GM12878 (cell line): ENCODE results near the gene SPESP1. TPM values are rescaled to one million over a fixed set of nuclear protein-coding genes. Genes with fewer than 3 reads are reported as not detected.

Experiments
- ATAC-seq: fragments of 200-7000 bp; cut with Tn5 transposase; 3 replicates; pipeline ENCODE4 v1.9.1; 2020; ENCODE audit warnings: mild to moderate bottlenecking, moderate library complexity
- BruUV-seq: library from RNA; stranded (reverse); fragments of 400-500 nt; replicated peaks from 2 replicates; lab custom pipeline; 2021; lab: Mats Ljungman, UMichigan
- CTCF ChIA-PET: fragments of 300-600 bp; sonication (Branson Sonifier 250); formaldehyde crosslinking; extraction: SDS; loops from one replicate; lab custom pipeline; 2021; ENCODE audit warnings: inconsistent platforms; lab: Yijun Ruan, JAX
- POLR2A ChIA-PET: fragments of 350-600 bp; formaldehyde crosslinking; extraction: SDS; loops from one replicate; lab custom pipeline; 2021; ENCODE audit warnings: inconsistent platforms; lab: Charles Lee
- RAD21 ChIA-PET: fragments of 300-600 bp; sonication (Branson Sonifier 250); formaldehyde crosslinking; loops from one replicate; lab custom pipeline; 2023; ENCODE audit warnings: antibody characterized with exemption; ENCODE audit not compliant: unreplicated experiment; lab: Charles Lee
- SMC1A ChIA-PET: fragments of 300-600 bp; sonication (Branson Sonifier 250); formaldehyde crosslinking; loops from one replicate; lab custom pipeline; 2023; ENCODE audit not compliant: unreplicated experiment, uncharacterized antibody; lab: Charles Lee
- DNase-seq: peaks from one replicate; pipeline ENCODE4 v3.0.0-alpha.2; 2011; ENCODE audit warnings: low read depth, low spot score
- FAIRE-seq: peaks from 3 replicates; lab custom pipeline; 2011; peaks lifted over from hg19 to GRCh38; lab: Jason Lieb, UNC
- H2AFZ ChIP-seq: 2 replicates; pipeline ENCODE4 v1.6.0; 2011; ENCODE audit warnings: low read depth, low read length, control low read depth; ENCODE audit not compliant: control insufficient read depth
- H3K27ac ChIP-seq: 2 replicates; pipeline ENCODE4 v1.5.1; 2011; ENCODE audit warnings: control low read depth; ENCODE audit not compliant: control insufficient read depth, insufficient read depth
- H3K27me3 ChIP-seq, 2 experiments: replicated peaks in 1 of 2; 2 replicates each; pipeline versions ENCODE4 v1.6.0 to v1.6.1; 2011; ENCODE audit warnings: low read length in 1 of 2; ENCODE audit not compliant: control insufficient read depth in 2 of 2, insufficient read depth in 2 of 2
- H3K36me3 ChIP-seq, 2 experiments: 2 replicates each; pipeline ENCODE4 v1.5.1; 2011; ENCODE audit warnings: low read length in 1 of 2; ENCODE audit not compliant: control insufficient read depth in 2 of 2, insufficient read depth in 2 of 2
- H3K4me1 ChIP-seq: 2 replicates; pipeline ENCODE4 v1.6.1; 2011; ENCODE audit warnings: mild to moderate bottlenecking, low read length, moderate library complexity, mixed read lengths; ENCODE audit not compliant: control insufficient read depth, insufficient read depth
- H3K4me2 ChIP-seq: 2 replicates; pipeline ENCODE4 v1.6.0; 2011; ENCODE audit warnings: control low read depth; ENCODE audit not compliant: control insufficient read depth, insufficient read depth
- H3K4me3 ChIP-seq: fragments of 200-600 bp; sonication (generic); 2 replicates; pipeline ENCODE4 v1.5.1; 2016
- H3K79me2 ChIP-seq: 2 replicates; pipeline ENCODE4 v1.6.0; 2011; ENCODE audit warnings: low read length; ENCODE audit not compliant: control insufficient read depth, insufficient read depth
- H3K9ac ChIP-seq: 2 replicates; pipeline ENCODE4 v1.8.0; 2011; ENCODE audit warnings: low read length, control low read depth, mixed read lengths; ENCODE audit not compliant: control insufficient read depth, insufficient read depth
- H3K9me3 ChIP-seq: replicated peaks from 3 replicates; pipeline ENCODE4 v1.5.1; 2011; ENCODE audit warnings: mild to moderate bottlenecking, low read length; ENCODE audit not compliant: control insufficient read depth, insufficient read depth
- H4K20me1 ChIP-seq: 2 replicates; pipeline ENCODE4 v1.6.0; 2011; ENCODE audit not compliant: control insufficient read depth, insufficient read depth
- CREB1 ChIP-seq: IDR thresholded peaks from 2 replicates; pipeline ENCODE4 v1.6.1; 2012; ENCODE audit warnings: low read depth, mild to moderate bottlenecking, inconsistent platforms
- DPF2 ChIP-seq: fragments of 450-650 bp; IDR thresholded peaks from 2 replicates; pipeline ENCODE4 v1.6.1; 2017; ENCODE audit warnings: mild to moderate bottlenecking
- IRF4 ChIP-seq: IDR thresholded peaks from 2 replicates; pipeline ENCODE4 v1.6.1; 2011; ENCODE audit warnings: low read depth, low read length
- MTA3 ChIP-seq: IDR thresholded peaks from 2 replicates; pipeline ENCODE4 v1.6.1; 2012; ENCODE audit warnings: low read length, inconsistent platforms, borderline replicate concordance
- PAX8 ChIP-seq: fragments of 450-650 bp; IDR thresholded peaks from 2 replicates; pipeline ENCODE4 v1.6.1; 2017; ENCODE audit warnings: mild to moderate bottlenecking, moderate library complexity
- RELA ChIP-seq: fragments of 450-650 bp; IDR thresholded peaks from 2 replicates; pipeline ENCODE4 v1.8.0; 2014; ENCODE audit warnings: borderline replicate concordance; ENCODE audit not compliant: partially characterized antibody
- SMC3 ChIP-seq: IDR thresholded peaks from 2 replicates; pipeline ENCODE4 v1.6.1; 2011; ENCODE audit warnings: low read length, improper control_type of control experiment, borderline replicate concordance
- ZBED1 ChIP-seq: IDR thresholded peaks from 2 replicates; pipeline ENCODE4 v1.6.1; 2016; ENCODE audit warnings: borderline replicate concordance
- WGBS: methylation state at CpG from one replicate; pipeline ENCODE4 v1.1.6; 2016; ENCODE audit warnings: low lambda C conversion rate; ENCODE audit not compliant: insufficient replicate concordance, insufficient coverage; ENCODE audit errors: missing lambda C conversion rate; 5-methylcytosine and 5-hydroxymethylcytosine counted together
- in situ Hi-C: fragments of 300-500 bp; cut with MboI; formaldehyde crosslinking; loops from 9 replicates; pipeline ENCODE4 v1.14.3; 2018; ENCODE audit warnings: mixed read lengths
- intact Hi-C: fragments of 100-400 bp; cut with micrococcal nuclease; formaldehyde crosslinking; loops from one replicate; pipeline ENCODE4 v1.14.2; 2022; ENCODE audit not compliant: unreplicated experiment
- polyA plus RNA-seq, 11 experiments: library from polyadenylated mRNA; depleted of rRNA in 4 of 11; unstranded in 6 of 11; stranded (reverse) in 5 of 11; fragments of >200 nt; fragmentation: Nextera tagmentation in 4 of 11; fragmentation: Illumina TruSeq in 1 of 11; extraction: Ambion mirVana in 4 of 11; extraction: Trizol in 1 of 11; gene quantifications; 1 replicate in 1 of 11; 2 replicates in 10 of 11; pipeline versions ENCODE4 v1.2.1 to v1.2.3, GENCODE V29; 2011 to 2016; ENCODE audit warnings: inconsistent platforms in 2 of 11, missing spikeins in 2 of 11, low read depth in 1 of 11
- total RNA-seq, 4 experiments: library from RNA; depleted of rRNA in 3 of 4; stranded (reverse); fragments of >200 nt in 3 of 4; fragmentation: Illumina TruSeq in 1 of 4; extraction: Trizol in 1 of 4; gene quantifications; 2 replicates each; pipeline versions ENCODE4 v1.2.1 to v1.2.3, GENCODE V29; 2013 to 2021
- TF ChIP-seq, protein P1 (sequence below): fragments of 450-650 bp; IDR thresholded peaks from 2 replicates; pipeline ENCODE4 v1.6.1; 2017; ENCODE audit warnings: mild to moderate bottlenecking, low read depth, inconsistent platforms; ENCODE audit not compliant: poor library complexity, severe bottlenecking
- TF ChIP-seq, protein P2 (sequence below): fragments of 450-650 bp; IDR thresholded peaks from 2 replicates; pipeline ENCODE4 v1.6.1; 2017; ENCODE audit warnings: borderline replicate concordance

SPESP1 gene
- total and polyA plus RNA-seq, 10 of the 15 experiments (the other 5 are each of a cell fraction or from before 2014, with no cell fraction given) = not detected

DNA sequence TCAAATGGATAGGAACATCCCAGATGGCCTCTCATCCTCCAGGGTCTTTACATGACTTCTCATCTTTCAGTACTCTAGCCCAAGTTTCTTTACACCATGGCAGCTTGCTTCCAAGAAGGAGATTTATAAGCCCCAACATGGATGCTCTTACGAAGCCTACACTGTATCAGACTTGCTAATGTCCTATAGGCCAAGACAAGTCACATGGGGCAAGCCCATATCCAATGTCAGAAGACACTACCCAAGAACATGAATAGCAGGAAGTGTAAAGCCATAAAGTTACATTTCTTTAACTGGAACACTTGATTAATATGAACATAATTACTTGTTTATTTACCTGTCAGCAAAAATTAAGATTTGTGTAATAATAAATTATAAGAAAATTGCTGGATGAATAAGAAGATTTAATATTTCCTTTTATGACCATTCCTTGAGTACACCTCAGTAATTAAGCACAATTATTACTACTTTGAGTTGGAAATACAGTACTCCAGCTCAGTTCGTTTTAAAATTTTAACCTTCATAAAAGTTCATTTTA lies 5.1 kb downstream of the SPESP1 start:
- CTCF ChIA-PET = interaction anchor here (3.4 kb wide), 1 partner anchor 10 kb away, joined by 12 read pairs; no protein-coding TSS in a partner anchor
- in situ Hi-C loops = no loop called here
- H3K4me1 ChIP-seq = no peaks in the 10 kb centered on the region
- no peak overlapping the region for H3K4me3 ChIP-seq
- no peak overlapping the region for H3K27ac ChIP-seq
- no peaks in the 10 kb centered on the region for H3K79me2 ChIP-seq
- no peaks in the 10 kb centered on the region for H4K20me1 ChIP-seq
- 5% methylated on average over 2 of the region's 2 CpGs for WGBS
- DNase-seq = no peak
- POLR2A ChIA-PET = no interaction called here
- no peaks in the 10 kb centered on the region for H3K9me3 ChIP-seq
- FAIRE-seq = no peak
- no peaks in the 10 kb centered on the region for H3K27me3 ChIP-seq
- H3K36me3 ChIP-seq = no peaks in the 10 kb centered on the region
- RAD21 ChIA-PET = no interaction called here
- TF ChIP-seq DPF2 (no peak), IRF4 (no peak), MTA3 (no peak), RELA (no peak), CREB1 (no peak)
- TF ChIP-seq, protein P1, sequence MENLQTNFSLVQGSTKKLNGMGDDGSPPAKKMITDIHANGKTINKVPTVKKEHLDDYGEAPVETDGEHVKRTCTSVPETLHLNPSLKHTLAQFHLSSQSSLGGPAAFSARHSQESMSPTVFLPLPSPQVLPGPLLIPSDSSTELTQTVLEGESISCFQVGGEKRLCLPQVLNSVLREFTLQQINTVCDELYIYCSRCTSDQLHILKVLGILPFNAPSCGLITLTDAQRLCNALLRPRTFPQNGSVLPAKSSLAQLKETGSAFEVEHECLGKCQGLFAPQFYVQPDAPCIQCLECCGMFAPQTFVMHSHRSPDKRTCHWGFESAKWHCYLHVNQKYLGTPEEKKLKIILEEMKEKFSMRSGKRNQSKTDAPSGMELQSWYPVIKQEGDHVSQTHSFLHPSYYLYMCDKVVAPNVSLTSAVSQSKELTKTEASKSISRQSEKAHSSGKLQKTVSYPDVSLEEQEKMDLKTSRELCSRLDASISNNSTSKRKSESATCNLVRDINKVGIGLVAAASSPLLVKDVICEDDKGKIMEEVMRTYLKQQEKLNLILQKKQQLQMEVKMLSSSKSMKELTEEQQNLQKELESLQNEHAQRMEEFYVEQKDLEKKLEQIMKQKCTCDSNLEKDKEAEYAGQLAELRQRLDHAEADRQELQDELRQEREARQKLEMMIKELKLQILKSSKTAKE = no peak
- BruUV-seq = no TSS peak
- SMC1A ChIA-PET = no interaction called here
- intact Hi-C loops = no loop called here
- no peak overlapping the region for H3K9ac ChIP-seq
- no peak overlapping the region for H3K4me2 ChIP-seq
- no peak for ATAC-seq
- H2AFZ ChIP-seq = no peak overlapping the region

DNA sequence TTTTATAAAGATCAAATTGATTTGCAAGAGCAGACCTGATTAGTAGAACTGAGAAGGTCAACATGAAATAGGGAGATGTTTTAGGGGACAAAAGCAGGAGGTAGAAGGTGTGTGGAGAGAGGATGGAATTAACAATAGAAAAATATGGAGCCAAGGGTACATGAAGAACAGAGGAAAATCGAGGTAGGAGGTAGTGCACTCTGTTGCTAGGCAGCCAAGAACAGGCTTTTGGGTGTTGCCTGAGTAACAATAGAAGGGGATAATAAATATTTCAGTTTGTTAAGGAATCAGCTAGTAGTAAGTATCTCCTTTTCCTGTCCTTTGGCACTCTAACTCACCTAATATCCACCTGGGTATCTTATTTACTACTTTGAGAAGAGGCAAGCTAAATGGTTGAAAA lies 9.2 kb downstream of the SPESP1 start:
- no peak overlapping the region for H3K4me2 ChIP-seq
- ChIA-PET RAD21 (no interaction called here), CTCF (interaction anchor here (1.6 to 3.2 kb wide), 2 partner anchors 15 to 64 kb away, joined by 4 to 8 read pairs; no protein-coding TSS in a partner anchor), SMC1A (no interaction called here), POLR2A (no interaction called here)
- intact Hi-C loops (no loop called here), in situ Hi-C loops (no loop called here)
- H3K27ac ChIP-seq = no peak overlapping the region
- TF ChIP-seq PAX8 (no peak), SMC3 (no peak), IRF4 (no peak), ZBED1 (no peak)
- TF ChIP-seq, protein P2, sequence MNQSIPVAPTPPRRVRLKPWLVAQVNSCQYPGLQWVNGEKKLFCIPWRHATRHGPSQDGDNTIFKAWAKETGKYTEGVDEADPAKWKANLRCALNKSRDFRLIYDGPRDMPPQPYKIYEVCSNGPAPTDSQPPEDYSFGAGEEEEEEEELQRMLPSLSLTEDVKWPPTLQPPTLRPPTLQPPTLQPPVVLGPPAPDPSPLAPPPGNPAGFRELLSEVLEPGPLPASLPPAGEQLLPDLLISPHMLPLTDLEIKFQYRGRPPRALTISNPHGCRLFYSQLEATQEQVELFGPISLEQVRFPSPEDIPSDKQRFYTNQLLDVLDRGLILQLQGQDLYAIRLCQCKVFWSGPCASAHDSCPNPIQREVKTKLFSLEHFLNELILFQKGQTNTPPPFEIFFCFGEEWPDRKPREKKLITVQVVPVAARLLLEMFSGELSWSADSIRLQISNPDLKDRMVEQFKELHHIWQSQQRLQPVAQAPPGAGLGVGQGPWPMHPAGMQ = no peak
- no TSS peak for BruUV-seq
- no peaks in the 10 kb centered on the region for H4K20me1 ChIP-seq
- H2AFZ ChIP-seq = no peak overlapping the region
- H3K27me3 ChIP-seq = no peaks in the 10 kb centered on the region
- no peak for DNase-seq
- H3K79me2 ChIP-seq = no peaks in the 10 kb centered on the region
- no peak overlapping the region for H3K4me3 ChIP-seq
- no peak overlapping the region for H3K9ac ChIP-seq
- H3K36me3 ChIP-seq = no peaks in the 10 kb centered on the region
- FAIRE-seq = no peak
- WGBS = 0% methylated on average over 1 of the region's 1 CpG
- H3K4me1 ChIP-seq = no peaks in the 10 kb centered on the region
- ATAC-seq = no peak
- no peaks in the 10 kb centered on the region for H3K9me3 ChIP-seq
